Activated gamma-delta T cell treated with anti-CD3 and anti-CD28 coated beads, Interleukin-2, amount 50 U/mL, for 16 hours (primary cell): ENCODE results near the gene LRRTM2.
"Not testable (repeated sequence)": the region's sequence is repeated elsewhere in the genome, so short reads cannot be mapped to it uniquely, and the experiment has no call there.

Experiments used
- DNase-seq: peaks from one replicate; pipeline ENCODE4 v3.0.0-alpha.2; 2020; ENCODE audit warnings: low read depth

Gene LRRTM2

DNA sequence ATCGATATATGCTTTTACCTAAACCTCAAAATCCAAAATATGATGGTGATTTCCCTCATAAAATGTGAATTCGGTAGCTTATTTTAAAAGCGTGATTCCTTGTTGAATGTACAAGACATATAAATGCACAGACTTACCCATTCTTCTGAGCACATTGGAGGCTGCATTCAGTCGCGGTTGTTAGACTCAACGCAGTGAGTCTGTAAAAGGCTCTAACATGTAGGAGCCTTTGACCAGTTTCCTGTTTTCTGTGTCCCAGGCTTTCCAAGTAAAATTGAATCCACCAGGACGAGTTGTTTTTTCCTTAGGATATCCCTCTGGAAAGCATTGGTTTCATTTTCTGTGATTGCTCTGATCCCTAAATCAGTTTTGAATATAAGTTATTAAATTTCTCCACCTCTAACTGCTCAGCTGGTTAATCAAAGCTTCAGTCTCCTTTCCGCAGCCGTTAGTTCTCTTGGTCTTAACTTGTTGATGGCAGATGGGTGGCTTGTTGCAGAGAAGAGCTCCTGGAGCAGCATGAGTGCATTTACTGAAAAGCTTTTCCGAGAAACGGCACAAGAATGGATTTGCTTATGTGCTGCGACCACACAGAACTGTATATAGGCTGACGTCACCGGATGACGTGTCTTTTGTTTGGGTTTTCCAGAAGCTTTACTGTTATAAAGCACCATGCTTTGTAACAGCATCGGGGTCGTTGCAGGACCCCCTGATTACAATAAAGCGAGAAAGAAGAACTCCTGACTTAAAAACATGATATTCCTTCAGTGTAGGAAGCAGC is at the start of gene LRRTM2:
Gene LRRTM2, minus strand, starts transcription at position 565 of the 781 bp plus-strand sequence. Its CDS starts 424 bp downstream, at position 141.
- DNase-seq: no peak

DNA sequence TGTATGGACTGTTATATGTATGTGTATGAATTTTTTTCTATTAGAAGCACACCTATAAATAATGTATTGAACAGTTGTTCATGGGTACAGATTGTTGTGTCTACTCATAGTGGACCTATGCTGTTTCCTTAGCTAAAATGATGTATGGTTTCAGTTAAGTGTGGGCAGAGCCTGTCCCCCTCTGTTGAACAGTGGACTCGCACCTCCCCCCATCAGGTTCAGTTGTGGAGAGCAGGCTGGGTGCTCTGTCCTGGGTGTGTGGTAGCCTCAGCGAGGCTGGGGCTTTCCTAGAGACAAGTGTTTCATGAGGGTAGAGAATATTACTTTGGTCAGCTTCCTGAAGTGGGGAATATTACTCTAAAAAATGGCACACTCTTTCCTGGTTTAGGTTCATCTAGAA is 47.4 kb upstream of the LRRTM2 start:
- no peak for DNase-seq

DNA sequence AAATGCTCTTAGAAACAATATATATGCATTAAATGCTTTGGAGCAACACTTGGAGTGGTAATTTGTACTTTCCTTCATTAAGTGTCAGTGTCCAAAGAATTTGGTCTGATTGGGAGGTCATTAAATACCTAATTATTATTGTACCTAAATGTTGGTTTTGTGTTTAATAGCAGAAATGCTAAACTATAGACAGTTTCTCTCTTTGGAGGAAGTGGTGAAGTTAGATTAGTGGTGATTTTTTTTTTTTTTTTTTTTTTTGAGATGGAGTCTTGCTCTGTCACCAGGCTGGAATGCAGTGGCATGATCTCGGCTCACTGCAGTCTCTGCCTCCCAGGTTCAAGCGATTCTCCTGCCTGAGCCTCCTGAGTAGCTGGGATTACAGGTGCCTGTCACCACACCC is 46.2 kb upstream of the LRRTM2 start:
- DNase-seq: not testable (repeated sequence)

- DNase-seq: no peak
These were observed 45.0 kb upstream of the LRRTM2 start for GRCh38 chr5:138920181-138920580.

- DNase-seq: no peak
These were observed 43.6 kb upstream of the LRRTM2 start for GRCh38 chr5:138918686-138919085.

- no peak for DNase-seq
These were observed 39.2 kb upstream of the LRRTM2 start for GRCh38 chr5:138914338-138914737.

- DNase-seq: no peak
These were observed 38.6 kb upstream of the LRRTM2 start for GRCh38 chr5:138913773-138914172.

GRCh38 chr5:138912093-138912492 is 37.0 kb upstream of the LRRTM2 start:
- DNase-seq: no peak

DNA sequence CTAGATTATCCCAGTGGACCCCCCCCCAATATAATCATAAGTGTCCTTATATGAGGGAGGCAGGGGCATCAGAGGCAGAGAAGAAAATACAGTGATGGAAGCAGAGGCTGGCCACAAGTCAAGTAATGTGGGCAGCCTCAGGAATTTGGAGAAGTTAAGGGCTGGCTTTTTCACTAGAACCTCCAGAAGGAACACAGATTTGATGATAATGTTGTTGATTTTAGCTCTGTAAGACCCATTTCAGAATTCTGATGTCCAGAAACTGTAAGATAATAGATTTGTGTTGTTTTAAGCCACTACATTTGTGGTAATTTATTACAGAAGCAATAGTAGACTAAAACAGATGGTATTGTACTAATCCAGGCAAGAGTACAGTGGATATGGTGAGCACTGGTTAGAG is 36.3 kb upstream of the LRRTM2 start:
- no peak for DNase-seq

DNA sequence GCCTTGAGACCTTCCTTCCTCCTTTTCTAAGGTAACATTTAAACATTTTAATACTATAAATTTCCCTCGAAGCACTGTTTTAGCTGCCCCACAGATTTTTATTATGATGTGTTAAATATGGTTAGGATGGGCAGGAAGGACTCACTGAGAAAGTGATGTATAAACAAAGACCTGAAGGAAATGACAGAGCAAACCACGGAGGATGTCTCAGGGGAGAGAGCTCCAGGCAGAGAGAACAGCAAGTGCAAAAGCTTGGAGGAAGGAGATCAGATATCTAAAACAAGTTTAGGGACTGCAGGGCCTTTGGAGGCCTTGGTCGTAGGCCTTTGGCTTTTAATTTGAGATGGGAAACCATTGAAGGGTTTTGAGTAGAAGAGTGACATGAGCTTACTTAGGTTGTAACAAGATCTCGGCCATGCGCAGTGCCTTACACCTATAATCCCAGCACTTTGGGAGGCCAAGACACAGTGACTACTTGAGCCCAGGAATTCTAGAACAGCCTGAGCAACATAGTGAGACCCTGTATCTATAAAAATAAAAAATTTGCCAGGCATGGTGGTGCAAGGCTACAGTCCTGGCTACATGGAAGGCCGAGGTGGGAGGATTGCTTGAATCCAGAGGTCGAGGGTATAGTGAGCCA is 35.5 kb upstream of the LRRTM2 start:
- no peak for DNase-seq

- no peak for DNase-seq
These were observed 34.6 kb upstream of the LRRTM2 start for GRCh38 chr5:138909734-138910133.

- no peak for DNase-seq
These were observed 30.4 kb upstream of the LRRTM2 start for GRCh38 chr5:138905541-138905940.

DNA sequence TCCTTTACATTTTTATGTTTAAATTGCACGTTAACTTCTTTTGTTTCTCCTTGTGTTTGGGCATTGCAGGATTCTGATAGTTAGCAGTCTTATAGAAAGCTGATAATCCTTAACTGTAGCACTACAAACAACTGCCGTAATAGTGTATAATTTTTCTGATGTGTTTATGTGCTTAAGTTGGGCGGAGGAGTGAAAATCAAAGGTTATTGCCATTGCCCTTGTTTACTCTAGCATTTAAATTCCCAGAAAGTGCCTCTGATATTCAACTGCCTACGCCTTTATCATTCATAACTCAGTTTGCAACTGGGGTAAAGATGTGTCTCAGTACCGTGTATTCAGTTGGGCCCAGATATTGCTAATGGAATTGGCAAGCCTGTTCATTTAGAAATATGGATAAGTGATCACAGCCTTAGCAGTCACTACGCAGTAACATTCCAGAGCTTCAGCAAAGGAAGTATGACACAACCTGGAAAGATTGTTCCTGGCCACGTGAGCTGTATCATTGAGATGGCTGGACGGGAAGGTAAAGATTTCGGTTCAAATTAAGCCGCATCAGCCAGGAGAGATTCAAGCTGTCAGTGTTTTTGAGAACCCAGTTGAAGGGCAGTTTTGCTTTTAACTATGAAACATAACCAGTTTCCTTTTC is 28.1 kb upstream of the LRRTM2 start:
- no peak for DNase-seq

DNA sequence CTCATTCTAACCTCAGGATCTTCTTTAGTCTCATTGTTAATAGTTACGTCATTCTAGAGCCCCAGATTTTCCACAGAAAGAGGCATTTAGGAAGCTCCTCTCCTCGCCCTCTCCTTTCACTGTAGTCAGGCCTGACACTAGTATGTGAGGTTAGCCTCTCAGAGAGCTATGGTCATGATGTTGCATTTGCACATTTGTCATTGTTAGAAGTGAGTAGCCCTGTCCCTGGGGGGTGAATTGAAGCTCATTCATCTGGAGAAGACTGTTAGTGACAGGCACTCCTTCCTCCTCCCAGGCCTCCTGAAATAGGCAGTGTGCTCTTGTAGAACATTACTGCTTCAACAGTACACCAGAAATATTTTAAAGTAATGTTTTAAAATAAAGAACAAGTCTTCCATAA is 26.6 kb upstream of the LRRTM2 start:
- no peak for DNase-seq

DNA sequence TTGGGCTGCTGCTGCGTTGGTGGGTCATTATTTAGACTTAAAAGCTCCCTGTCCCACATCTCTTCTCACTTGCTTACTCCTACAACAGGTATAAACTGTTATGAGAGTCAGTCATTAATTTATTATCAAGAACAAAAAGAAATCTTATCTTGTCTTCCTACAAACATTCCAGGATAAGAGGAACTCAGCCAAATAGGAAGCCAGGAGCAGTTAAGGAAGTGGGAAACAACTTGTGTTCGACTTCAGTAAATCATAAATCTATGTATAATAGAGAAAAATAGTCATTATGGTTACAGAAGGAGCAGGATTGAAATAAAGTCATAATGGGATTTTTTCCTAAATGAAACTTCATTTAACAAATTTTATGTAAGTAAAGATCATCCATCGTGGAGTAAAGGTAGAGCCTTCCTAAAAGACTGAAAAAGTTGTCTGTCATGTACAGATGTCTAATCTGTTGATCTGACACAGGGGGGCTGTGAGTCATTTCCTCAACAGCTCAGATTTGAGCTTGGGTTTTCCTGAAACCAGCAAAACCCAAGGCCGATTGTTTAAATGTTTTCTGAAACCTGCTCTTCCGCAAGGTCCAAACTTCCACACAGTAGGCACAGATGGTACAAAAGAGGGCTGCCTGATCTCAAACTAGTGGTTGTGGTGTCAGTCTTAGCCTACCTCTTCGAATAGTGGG is 25.3 kb upstream of the LRRTM2 start:
- DNase-seq: no peak

DNA sequence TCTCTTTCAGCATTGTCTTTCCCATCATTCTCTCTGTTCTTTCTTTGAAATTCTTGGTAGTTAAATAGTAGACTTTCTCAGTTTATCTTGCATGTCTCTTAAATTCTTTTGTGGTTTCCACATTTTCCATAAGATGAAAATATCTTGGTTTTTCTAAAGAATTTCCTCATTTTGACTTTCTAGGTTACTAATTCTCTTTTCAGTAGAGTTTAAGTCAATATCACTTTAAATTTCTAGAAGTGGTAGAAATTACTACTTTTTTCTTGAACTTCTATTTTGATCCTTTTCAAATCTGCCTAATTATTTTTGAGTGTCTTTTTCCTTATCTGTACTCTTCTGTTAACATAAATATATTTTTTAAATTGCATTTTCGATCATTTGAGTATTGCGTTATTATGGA is 23.6 kb upstream of the LRRTM2 start:
- DNase-seq: no peak

- DNase-seq: no peak
These were observed 23.2 kb upstream of the LRRTM2 start for GRCh38 chr5:138898299-138898698.

DNA sequence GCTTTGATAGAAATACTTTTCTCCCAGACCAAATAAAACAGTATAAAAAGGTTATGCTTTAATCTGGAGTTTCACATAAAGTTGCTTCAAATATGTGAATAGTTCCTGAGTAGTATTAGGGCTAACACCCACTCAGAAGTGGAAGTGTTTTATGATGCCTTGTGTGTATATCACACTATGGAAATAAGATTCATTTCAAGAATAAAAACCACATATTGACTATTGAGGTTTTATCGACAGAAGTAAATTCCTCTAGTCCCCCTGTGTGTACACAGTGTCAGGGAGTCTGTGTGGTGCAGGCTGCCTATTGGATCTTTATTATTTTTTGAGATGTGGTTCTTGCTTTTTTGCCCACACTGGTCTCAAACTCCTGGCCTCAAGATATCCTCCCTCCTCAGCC is 20.8 kb upstream of the LRRTM2 start:
- DNase-seq: no peak

- no peak for DNase-seq
These were observed 15.5 kb upstream of the LRRTM2 start for GRCh38 chr5:138890644-138891043.

GRCh38 chr5:138889994-138890393 is 14.9 kb upstream of the LRRTM2 start:
- DNase-seq: no peak

DNA sequence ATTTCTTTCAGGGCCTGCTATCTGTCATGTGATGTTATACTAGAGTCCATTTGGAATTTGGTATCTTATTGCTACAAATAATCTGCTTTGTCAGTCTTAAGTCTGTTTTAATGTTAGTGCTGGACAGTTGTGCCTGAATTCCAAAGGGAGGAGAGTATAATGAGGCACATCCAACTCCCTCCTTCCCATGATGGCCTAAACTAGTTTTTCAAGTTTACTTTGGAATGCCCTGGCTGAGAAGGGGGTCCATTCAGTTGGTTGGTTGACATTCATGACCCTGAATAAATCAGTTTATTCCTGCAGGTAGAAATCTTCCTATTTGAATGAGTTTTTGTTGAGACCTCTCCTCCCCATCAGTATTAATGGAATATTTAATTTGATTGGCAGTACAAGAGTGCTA is 9.4 kb upstream of the LRRTM2 start:
- DNase-seq: no peak

GRCh38 chr5:138884094-138884493 is 9.0 kb upstream of the LRRTM2 start:
- no peak for DNase-seq

GRCh38 chr5:138883211-138883610 is 8.1 kb upstream of the LRRTM2 start:
- DNase-seq: no peak
